ENCODE data around the gene MEGF10. TPM values are rescaled to one million over a fixed set of nuclear protein-coding genes. Genes with fewer than 3 reads are reported as not detected.
"Not testable (repeated sequence)": the region's sequence is repeated elsewhere in the genome, so short reads cannot be mapped to it uniquely, and the experiment has no call there.

MEGF10 gene
- polyA plus RNA-seq (ENCODE audit: insufficient read depth in 1 of 5, insufficient read length in 5 of 5, low replicate concordance in 1 of 5), result 1 to 10 TPM; 1.0 to 1.8 (median 1.5) TPM
- long read RNA-seq, donor 1, result 0 reads
- long read RNA-seq, donor 2, result 0 reads
- long read RNA-seq, donor 3, result 0 reads
- long read RNA-seq, donor 4, result 0 reads
- long read RNA-seq, donor 5, result 0 reads
- long read RNA-seq, donor 6, result 0 reads
- long read RNA-seq, donor 7, result 0 reads
- long read RNA-seq, donor 8, result 0 reads

DNA sequence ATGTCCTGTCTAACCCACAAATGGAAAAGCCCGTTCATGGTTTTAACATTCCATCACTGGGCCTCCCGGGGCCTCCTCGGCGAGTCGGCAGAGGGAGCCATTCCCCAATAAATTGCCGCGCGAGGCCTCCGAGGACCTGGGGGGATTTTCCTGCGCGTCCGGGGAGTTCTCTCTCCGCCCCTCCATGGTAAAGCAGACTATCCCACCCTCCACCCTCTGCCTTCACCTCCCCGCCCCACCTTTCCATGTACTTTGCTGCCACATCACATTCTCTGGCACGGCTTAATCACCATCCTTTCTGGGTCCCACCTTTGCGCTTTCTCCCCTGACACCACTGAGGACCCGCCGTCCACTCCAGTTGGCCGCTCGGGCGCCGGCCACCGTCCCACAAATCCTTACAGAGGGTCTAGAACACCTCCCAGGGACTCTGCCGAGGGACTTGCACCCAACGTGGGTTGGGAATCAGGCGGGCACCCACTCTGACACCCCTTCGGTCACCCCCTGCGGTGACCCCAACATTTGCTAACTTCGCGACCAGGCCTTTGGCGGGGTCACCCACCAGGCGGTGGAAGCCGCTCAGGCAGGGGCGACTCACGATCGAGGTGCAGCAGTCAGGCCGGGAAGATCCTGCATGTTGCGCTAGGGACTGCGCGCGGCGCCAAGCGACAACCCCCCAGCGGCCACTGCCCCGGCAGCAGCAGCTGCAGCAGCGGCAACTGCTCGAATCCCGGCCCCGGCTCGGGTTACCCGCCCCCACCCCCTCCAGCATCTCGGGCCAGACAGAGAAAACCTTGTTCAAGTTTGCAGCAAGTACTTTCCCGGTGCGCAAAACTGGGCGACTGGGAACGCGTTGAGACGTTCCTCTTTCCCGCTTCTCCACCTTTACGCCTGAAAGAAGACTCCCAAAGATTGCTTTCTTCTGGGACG lies at the start of gene MEGF10:
TSS of gene MEGF10 (plus strand) at position 778 of the 927 bp plus-strand sequence. CDS start 40,513 bp downstream, outside the sequence.
- peak in 1 of 2 donors; percentile 25 for DNase-seq

- no peak for DNase-seq
These were observed 47.6 kb upstream of the MEGF10 start for GRCh38 chr5:127243011-127243410.

GRCh38 chr5:127254729-127255284 lies 35.8 kb upstream of the MEGF10 start:
- DNase-seq, result no peak

- DNase-seq, result no peak
These were observed 33.6 kb upstream of the MEGF10 start for GRCh38 chr5:127256886-127257597.

GRCh38 chr5:127260686-127261085 lies 29.9 kb upstream of the MEGF10 start:
- no peak for DNase-seq

- DNase-seq, result not testable (repeated sequence)
These were observed 25.1 kb upstream of the MEGF10 start for GRCh38 chr5:127265473-127265872.

- not testable (repeated sequence) for DNase-seq
These were observed 22.3 kb upstream of the MEGF10 start for GRCh38 chr5:127268342-127268741.

GRCh38 chr5:127270713-127271112 lies 19.9 kb upstream of the MEGF10 start:
- not testable (repeated sequence) for DNase-seq

- DNase-seq, result no peak
These were observed 14.9 kb upstream of the MEGF10 start for GRCh38 chr5:127275641-127276193.

DNA sequence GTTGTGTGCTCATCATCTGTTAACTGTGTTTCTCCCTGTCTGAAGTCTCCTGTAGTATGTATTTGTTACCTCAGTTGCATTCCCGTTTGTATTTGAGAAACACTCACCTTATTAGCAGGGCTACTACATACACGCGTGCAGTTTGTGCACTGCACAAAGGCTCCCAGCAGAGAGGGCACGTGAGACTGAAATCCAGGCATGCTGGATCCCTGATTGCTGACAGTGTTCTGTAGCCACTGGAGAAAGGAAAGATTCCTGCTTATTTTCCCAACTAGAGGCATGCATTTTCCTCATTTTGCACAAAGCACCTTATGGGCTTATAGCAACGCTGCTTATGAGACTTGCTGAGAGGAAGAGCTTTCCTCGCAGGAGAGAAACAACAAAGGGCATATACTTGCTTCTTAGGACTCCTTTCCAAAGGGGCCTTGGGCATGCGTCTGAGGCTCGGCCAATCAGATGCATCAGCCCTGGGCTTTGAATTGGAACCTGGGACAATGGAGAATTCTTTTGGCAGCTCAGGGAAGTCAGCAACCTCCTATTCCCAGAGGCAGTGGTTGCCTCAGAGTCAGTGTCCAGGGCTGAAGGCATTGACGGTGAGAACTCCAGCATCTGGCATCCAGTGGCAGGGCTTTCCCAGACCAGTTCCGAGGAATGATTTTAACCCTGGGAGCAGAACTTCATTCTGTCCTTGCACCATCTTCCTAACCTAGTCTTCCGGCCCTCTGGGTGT lies 9.9 kb upstream of the MEGF10 start:
- DNase-seq, result no peak

DNA sequence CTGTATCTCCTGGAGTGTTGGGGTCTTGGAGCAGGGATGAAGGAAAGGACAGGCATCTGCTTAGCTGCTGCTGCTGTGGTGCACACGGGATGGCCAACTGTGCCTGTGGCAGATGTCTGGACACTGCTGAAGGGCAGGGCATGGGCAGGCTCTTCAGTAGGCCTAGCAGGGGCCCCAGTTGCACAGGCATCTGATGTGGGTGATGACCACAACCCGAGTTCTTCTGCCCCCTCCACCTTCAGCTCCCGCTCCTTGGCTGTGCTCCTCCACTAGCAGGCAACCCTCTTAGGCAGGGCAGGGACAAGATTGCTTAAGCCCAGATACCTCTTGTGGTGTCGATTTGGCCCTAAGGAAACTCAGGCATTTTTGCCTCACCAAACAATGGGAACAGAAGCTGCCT lies 9.0 kb upstream of the MEGF10 start:
- DNase-seq, result no peak

DNA sequence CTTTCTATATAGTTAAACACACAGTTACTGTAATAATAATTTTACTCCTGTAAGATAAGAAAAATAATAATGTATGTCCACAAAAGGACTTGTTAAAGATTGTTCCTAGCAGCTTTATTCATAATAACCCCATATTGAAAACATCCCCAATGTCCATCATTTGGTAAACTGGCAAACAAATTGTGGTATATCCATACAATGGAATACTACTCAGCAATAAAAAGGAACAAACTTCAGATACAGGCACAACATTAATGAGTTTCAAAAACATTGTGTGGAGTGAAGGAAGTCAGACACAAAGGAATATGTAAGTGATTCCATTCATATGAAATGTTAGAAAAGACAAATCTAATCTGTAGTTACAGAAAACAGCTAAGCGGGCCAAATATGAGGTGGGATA lies 1.9 kb upstream of the MEGF10 start:
- DNase-seq, result no peak

DNA sequence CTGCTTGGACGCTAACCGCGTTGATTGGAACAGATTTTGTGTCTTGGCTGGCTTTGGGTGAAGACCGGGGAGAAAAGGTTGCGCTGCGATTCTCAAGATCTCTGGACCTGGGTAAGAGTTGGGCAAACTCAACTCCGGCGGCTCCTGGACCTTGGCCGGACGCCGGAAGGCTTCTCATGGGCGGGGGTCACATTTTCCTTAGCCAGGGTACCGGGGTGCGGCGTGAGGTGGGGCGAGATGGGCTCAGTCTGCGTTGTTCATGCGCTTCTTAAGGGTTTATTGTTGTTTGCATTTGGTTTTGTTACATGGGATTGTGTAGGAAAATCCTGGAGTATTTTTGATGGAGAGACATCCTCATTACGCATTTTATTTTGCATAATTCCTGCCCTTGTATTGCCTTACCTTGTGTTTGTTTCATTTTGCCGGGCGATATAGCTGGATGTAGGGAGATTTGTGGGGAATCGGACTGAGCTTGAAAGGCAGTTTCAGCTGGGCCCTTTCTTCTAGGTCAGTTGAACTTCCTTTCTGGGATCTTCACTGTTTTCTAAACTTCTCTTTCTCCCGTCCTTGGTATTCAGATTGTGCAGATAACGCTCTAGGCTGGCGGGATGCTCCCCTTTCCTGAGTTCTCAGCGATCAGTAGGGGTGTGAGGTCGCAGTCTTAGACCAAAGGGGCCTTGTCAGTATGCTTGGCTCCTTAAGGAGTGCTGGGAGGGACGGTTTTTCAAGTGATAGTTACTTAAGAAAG lies 524 bp downstream of the MEGF10 start:
- DNase-seq, result no peak

GRCh38 chr5:127292030-127292735 lies 1.6 kb downstream of the MEGF10 start:
- DNase-seq, result no peak

GRCh38 chr5:127293373-127293772 lies 2.8 kb downstream of the MEGF10 start:
- no peak for DNase-seq

DNA sequence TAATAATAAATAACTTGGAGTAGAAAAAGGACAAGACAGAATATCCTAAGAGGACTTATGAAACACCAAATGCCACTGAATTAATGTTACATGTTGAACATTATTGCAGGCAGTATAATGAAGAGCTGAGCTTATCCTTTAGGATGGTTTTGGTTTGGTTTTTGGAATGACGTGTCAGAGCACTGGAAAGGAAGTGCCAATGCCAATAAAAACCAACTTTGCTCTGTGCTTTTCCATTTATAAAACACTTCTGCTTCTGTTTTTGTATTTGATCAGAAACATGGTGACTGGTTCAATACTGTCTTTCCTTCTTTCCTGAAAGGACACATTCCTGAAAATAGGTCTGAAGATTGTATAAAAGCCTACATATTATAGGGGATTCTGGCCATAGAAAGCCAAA lies 4.2 kb downstream of the MEGF10 start:
- no peak for DNase-seq

GRCh38 chr5:127295454-127295853 lies 4.9 kb downstream of the MEGF10 start:
- no peak for DNase-seq

DNA sequence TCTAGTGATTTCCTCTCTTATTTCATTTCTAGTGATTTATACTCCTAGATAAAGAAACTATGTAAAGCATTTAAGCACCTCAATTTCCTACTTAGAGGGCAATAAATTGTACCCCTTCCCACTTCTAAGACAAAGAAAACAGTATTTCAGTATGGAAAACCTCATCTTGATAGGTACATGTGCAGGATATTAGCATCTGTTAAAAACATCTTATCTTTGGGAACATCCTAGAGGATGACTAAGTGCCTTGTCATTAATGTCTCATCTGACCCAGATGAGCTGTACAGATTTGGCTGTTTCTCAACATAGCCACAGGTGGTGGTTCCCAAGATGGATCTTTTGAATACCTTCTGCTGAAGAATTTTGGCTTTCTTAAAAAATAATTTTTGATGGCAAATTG lies 5.7 kb downstream of the MEGF10 start:
- no peak for DNase-seq

DNA sequence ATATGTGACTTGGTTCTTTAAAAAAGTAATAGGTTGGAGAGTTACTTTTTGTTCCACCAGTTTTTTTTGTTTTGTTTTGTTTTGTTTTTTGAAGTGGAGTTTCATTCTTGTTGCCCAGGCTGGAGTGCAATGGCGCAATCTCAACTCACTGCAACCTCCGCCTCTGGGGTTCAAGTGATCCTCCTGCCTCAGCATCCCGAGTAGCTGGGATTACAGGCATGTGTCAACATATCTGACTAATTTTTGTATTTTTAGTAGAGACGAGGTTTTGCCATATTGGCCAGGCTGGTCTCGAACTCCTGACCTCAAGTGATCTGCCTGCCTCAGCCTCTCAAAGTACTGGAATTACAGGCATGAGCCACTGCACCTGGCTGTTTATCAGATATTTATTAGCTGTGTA lies 6.3 kb downstream of the MEGF10 start:
- DNase-seq, result not testable (repeated sequence)
